GM19328 (cell line): ENCODE results near the gene PCNX3.

Experiments used
- ATAC-seq: cut with Tn5 transposase; IDR thresholded peaks from one replicate; pipeline ENCODE4 v1.9.1; 2021; ENCODE audit warnings: mild to moderate bottlenecking, moderate library complexity; ENCODE audit not compliant: unreplicated experiment

The PCNX3 gene

DNA sequence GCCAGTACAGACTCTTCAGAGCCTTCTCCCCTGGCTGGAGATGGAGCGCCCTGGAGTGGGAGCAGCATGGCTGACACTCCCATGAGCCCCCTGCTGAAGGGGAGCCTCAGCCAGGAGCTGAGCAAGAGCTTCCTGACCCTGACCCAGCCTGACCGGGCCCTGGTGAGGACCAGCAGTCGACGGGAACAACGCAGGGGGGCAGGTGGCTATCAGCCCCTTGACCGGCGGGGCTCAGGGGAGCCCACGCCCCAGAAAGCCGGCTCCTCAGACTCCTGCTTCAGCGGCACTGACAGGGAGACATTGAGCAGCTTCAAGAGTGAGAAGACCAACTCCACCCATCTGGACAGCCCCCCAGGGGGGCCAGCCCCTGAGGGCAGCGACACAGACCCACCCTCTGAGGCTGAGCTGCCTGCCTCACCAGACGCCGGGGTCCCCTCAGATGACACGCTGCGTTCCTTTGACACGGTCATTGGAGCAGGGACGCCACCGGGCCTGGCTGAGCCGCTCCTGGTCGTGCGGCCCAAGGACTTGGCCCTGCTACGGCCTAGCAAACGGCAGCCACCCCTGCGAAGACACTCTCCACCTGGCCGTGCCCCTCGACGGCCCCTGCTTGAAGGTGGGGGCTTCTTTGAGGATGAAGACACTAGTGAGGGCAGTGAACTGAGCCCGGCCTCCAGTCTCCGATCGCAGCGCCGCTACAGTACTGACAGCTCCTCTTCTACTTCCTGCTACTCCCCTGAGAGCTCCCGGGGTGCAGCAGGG, 2.6 kb downstream of the PCNX3 start:
- no peak for ATAC-seq

DNA sequence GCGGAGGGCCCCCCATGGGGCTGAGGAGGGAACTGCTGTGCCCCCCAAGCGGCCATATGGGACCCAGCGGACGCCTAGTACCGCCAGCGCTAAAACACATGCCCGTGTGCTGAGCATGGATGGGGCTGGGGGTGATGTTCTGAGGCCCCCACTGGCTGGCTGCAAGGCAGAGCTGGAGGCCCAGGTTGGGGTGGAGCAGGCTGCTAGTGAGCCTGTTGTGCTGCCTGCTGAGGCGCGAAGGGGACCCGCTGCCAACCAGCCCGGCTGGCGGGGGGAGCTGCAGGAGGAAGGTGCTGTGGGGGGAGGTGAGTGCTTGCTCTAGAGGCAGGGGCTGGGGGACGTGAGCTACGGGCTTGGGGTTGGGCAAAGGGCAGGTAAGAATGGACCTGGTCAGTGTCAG, 3.2 kb downstream of the PCNX3 start:
- ATAC-seq = no peak

DNA sequence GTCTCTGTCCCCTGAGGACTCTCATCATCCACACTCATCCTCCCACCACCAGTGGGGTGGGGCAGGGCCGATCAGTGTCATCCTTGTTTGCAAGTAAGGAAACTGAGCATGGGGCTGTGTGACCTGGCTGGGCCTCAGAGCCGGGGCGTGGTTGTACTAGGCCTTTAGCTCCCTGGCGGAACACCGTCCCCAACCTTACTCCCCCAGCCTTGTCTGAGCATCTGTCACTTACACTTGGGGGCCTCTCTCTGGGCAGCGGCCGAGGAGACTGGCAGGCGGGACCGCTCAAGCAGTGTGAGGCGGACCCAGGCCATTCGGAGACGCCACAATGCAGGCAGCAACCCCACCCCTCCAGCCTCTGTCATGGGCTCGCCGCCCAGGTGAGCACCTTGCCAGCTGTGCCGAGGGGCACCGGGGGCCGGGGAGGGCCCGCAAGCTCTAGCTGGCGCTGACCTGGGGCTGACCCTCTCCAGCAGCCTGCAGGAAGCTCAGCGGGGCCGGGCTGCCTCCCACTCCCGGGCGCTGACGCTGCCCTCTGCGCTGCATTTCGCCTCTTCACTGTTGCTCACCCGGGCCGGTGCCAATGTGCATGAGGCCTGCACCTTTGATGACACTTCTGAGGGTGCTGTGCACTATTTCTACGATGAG, 3.8 kb downstream of the PCNX3 start:
- no peak for ATAC-seq

DNA sequence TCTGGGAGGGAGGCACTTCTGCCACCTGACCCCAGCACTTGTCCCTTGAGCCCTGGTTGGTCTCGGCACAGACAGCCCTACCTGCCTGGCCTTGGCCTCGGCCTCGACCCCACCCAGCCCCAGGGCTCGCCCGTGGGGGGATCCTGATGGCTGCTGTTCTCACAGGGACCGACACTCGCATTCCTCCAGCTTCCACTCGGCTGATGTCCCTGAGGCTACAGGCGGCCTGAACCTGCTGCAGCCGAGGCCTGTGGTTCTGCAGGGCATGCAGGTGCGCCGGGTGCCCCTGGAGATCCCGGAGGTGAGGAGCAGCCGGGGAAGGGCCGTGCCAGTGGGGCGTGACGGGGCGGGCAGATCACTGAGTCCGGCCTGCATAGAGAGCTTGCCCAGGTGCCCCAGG, 5.1 kb downstream of the PCNX3 start:
- ATAC-seq = no peak

DNA sequence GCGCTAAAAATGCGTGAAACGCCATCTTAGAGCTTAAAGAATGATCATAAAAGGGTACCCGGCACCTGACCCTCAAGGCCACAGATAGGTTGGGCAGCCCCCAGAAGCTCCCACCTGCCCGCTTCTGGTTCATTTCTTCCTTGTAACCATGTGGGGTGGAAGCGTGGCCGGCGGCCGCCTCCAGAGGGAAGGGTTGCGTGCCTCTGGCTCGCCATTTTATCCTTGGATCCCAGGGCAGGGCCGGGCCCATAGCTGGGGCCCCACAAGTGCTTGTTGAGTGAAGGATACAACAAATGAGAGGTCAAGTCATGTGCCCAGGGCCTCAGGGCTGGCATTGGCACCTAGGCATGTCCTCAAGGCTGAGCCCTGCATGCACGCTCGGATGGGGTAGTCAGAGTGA, 5.9 kb downstream of the PCNX3 start:
- no peak for ATAC-seq

DNA sequence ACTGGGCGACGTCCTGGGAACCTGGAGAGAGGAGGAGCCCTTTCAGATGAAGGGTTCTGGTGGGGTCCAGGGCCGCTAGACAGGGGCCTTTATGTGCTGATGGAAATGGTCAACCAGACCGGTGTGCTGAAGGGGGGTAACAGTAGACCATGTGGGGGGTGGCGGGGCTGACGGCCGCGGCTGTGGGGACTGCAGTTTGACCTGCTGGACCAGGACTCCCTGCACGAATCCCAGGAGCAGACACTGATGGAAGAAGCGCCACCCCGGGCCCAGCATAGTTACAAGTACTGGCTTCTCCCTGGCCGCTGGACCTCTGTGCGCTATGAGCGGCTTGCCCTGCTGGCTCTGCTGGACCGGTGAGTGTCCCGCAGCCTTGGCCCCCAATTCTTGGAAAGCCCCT, 6.4 kb downstream of the PCNX3 start:
- no peak for ATAC-seq

DNA sequence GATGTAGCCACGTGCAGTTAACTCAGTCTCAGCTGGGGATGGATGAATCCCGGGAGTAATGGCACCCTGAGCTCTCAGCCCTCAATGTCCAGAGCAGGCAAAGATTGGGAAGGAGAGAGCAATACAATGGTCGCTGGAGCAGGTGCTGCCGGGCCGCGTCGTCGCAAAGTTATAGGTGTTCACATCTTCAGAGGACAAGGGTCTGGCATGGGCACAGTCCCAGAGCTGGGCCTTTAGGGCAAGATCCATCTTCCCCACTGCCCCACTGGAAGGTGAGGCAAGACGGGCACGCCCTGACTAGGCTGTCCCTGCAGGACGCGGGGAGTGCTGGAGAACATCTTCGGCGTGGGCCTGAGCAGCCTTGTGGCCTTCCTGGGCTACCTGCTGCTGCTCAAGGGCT, 7.6 kb downstream of the PCNX3 start:
- no peak for ATAC-seq

DNA sequence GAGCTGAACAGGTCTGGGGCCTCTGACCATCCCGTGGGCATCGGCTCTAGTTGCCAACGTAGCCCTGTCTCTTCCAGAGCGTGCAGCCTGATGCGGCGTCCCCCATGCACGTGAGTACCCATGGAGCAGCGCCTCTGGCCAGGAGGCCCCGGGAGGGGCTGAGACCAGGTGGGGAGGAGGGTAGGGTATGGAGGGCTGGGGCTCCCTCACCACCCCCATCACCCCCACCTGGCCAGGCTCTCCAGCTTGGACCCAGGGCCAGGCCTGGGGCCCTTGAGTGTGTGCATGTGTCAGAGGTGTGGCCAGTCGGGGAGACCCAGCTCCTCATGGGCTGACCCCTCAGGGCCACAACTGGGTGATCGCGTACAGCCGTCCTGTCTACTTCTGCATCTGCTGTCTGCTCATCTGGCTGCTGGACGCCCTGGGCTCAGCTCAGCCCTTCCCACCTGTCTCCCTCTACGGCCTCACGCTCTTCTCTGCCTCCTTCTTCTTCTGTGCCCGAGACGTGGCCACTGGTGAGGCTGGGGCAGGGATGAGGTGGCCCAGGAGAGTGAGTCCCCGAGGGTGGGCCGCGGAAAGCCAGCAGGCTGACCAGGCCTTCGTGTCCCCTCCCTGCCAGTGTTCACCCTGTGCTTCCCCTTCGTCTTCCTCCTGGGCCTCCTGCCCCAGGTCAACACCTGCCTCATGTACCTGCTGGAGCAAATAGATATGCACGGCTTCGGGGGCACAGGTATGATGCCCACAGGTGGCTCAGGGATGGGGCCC, 8.5 kb downstream of the PCNX3 start:
- no peak for ATAC-seq

DNA sequence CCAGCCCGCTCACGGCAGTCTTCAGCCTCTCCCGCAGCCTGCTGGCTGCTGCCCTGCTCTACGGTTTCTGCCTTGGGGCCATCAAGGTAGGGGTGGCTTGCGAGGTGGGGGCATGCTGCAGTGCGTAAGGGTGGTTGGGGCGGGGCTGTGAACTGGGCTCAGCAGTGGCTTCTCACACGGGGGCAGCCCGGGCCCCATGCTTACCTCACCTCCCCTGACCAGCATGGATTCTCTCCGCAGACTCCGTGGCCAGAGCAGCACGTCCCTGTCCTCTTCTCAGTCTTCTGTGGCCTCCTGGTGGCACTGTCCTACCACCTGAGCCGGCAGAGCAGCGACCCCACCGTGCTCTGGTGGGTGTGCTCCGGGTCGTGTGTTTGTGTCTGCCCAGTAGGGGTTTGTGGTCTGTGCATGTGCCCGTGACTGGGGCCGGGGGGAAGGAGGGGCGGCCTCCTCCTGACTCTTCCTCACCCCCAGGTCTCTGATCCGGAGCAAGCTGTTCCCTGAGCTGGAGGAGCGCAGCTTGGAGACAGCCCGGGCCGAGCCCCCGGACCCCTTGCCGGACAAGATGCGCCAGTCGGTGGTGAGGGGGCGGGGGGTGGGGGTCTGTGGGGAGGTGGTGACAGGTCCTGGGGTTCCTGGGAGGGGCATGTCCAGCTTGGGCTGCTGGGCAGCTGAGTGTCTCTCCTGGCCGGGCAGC, 9.5 kb downstream of the PCNX3 start:
- ATAC-seq = no peak

DNA sequence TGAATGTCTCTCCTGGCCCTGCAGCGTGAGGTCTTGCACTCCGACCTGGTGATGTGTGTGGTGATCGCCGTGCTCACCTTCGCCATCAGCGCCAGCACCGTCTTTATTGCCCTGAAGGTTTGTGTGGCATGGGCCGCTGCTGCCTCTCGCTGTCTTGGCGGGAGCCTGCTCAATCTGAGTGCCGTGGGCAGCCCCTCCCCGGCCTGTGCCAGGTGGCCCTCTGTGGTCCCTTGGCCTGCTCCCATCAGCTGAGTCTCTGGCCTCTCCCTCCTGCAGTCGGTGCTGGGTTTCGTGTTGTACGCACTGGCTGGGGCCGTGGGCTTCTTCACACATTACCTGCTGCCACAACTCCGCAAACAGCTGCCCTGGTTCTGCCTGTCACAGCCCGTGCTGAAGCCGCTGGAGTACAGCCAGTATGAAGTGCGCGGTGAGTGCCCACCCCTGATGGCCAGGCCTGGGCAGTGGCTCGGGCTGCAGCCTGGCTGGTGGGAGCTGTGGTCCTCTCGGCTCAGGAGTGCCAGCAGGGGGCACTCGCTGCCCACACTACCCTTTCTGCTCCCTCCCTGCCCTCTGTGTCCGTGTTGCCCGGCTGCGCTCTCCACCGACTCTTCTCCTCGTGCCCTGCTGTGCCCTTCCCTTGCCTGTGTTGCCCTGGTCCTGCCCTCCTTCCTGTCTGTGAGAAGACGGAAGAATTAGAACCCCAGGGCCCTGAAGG, 10.2 kb downstream of the PCNX3 start:
- ATAC-seq = no peak

DNA sequence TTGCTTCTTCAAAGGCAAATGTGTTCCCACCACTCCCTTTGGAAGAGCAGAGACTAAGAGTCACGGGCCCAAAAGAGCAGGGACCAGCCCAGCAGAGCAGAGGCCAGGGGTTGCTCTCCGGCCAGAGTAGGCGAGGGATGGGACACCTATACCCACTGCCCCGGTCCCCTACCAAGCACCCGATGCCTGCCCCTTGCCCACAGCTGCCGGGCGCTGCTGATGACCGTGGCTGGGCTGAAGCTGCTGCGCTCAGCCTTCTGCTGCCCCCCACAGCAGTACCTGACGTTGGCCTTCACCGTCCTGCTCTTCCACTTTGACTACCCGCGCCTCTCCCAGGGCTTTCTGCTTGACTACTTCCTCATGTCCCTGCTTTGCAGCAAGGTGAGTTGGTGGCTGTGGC, 11.6 kb downstream of the PCNX3 start:
- ATAC-seq = no peak

DNA sequence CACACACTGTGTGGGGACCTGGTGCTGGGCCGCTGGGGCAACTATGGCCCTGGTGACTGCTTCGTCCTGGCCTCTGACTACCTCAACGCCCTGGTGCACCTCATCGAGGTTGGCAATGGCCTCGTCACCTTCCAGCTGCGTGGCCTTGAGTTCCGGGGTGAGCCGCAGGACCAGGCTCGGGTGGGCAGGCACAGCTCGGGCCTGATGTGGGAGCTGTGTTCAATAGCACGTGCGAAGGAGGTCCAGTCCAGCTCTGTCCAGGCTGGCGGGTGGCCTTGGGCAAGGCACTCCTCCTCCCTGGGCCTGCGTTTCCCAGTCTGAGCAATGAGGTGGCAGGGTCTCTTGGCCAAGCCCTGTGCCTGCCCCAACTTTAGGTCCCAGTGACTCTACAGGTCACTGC, 14.0 kb downstream of the PCNX3 start:
- ATAC-seq = no peak

DNA sequence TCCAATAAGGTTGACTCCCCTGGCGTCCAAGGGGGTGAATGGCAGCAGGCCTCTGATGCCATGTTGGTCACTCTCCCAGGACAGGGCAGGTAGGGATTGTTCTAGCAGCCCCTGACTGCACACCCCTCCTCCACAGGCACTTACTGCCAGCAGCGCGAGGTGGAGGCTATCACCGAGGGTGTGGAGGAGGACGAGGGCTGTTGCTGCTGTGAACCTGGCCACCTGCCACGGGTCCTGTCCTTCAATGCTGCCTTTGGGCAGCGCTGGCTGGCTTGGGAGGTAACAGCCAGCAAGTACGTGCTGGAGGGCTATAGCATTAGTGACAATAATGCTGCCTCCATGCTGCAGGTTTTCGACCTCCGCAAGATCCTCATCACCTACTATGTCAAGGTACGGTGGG, 14.6 kb downstream of the PCNX3 start:
- ATAC-seq = no peak

DNA sequence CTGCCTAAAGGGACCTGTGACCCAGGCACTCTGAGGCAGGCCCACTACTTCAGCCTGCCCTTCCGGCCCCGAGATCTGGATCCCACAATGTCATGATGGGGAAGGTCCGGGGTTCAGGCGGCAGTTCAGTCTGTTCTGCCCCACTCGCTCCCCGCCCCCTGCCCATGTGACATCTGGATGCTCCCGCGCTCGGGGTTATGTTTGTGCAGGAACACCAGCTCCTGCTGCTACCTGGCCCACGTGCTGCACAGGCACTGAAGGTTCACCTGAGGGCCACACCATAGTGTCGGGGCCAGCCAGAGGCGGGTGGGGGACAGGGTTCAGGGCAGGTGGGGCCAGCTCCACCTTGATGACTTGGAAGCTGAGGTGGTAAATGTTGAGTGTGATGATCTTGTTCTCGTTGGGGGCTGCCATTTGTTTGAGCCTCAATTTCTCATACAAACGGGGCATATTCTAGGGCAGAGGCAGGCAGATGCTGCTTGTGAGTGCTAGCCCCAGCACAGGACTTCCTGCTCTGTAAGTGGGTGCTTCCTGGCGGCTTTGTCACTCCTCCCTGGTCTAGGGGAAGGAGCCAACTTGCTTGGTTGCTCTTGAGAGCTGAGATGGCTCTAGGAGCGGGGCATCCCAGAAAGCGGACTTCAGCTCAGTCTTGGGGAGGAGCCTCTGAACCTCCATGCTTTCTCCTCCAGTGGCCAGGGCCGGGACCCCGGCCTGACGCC, 18.0 kb downstream of the PCNX3 start:
- no peak for ATAC-seq

DNA sequence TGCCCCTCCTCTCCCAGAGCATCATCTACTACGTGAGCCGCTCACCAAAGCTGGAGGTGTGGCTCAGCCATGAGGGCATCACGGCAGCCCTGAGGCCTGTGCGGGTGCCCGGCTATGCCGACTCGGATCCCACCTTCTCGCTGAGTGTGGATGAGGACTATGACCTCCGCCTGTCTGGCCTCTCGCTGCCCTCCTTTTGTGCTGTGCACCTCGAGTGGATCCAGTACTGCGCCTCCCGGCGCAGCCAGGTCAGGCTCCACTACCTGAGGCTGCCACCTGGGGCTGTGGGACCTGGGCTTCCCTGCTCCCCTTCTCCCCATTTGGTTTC, 18.5 kb downstream of the PCNX3 start:
- ATAC-seq = no peak

DNA sequence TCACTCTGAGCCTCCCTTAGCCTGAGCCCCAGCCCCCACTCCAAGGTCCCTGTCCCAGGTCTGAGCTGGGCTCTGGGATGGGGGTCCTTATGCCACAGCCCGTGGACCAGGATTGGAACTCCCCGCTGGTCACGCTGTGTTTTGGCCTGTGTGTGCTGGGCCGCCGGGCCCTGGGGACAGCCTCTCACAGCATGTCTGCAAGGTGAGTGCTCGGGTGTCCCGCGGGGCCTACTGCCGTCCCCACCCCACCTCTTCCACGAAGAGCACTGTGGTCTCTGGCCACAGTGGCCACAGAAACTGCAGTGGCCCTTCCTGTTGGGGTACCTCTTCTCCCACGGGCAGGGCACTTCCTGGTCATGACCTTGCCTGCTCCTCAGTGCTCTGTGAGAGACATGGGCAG, 18.9 kb downstream of the PCNX3 start:
- no peak for ATAC-seq

DNA sequence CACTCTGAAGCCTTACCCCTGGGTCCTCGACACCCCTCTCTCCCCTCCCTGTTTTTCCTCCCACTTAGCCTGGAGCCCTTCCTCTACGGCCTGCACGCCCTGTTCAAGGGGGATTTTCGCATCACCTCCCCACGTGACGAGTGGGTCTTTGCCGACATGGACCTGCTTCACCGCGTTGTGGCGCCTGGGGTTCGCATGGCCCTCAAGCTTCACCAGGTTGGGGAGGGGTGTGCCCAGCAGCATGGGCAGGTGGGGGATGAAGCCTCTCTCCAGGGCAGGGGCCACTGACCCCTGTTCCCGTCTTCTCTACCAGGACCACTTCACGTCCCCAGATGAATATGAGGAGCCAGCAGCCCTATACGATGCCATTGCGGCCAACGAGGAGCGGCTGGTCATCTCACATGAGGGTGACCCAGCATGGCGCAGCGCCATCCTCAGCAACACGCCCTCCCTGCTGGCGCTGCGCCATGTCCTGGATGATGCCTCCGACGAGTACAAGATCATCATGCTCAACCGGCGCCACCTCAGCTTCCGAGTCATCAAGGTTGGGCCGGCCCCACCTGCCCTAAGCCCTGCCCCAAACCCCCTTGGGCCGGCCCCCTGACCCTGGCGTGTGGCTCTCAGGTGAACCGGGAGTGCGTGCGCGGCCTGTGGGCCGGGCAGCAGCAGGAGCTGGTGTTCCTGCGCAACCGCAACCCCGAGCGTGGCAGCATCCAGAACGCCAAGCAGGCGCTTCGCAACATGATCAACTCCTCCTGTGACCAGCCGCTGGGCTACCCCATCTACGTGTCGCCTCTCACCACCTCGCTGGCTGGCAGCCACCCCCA, 19.5 kb downstream of the PCNX3 start:
- ATAC-seq = no peak

DNA sequence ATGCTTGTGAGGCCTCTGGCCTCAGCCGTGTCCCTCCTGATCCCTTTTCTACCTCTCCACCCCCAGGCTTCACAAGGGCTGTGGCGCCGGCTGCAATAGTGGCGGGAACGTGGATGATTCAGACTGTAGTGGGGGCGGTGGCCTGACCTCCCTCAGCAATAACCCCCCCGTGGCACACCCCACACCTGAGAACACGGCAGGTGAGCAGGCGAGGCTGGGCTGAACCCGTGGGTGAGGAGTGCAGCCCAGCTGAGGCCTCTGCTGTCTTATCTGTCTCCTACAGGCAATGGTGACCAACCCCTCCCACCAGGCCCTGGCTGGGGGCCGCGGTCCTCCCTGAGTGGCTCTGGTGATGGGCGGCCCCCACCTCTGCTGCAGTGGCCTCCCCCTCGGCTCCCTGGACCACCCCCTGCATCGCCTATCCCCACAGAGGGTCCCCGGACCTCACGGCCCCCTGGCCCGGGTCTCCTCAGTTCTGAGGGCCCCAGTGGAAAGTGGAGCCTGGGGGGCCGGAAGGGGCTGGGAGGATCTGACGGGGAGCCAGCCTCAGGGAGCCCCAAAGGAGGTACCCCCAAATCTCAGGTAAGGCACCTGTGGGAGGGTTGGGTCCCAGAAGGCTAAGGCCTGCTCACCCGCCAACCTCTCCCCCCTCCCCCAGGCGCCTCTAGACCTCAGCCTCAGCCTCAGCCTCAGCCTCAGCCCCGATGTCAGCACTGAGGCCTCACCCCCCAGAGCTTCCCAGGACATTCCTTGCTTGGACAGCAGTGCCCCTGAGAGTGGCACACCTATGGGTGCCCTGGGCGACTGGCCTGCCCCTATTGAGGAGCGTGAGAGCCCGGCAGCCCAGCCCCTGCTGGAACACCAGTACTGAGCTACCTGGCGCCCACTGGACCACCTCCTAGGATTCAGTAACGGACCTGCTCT, 20.8 kb downstream of the PCNX3 start:
- no peak for ATAC-seq
